Urothelium cell line (cell line): Measurements from ENCODE around the gene RPL23.

ENCODE experiments used
- DNase-seq: peaks from one replicate; pipeline ENCODE4 v3.0.0; 2011; ENCODE audit warnings: low spot score, mixed read lengths
- FAIRE-seq: peaks from 2 replicates; lab custom pipeline; 2011; peaks lifted over from hg19 to GRCh38; lab: Jason Lieb, UNC

Gene RPL23

DNA sequence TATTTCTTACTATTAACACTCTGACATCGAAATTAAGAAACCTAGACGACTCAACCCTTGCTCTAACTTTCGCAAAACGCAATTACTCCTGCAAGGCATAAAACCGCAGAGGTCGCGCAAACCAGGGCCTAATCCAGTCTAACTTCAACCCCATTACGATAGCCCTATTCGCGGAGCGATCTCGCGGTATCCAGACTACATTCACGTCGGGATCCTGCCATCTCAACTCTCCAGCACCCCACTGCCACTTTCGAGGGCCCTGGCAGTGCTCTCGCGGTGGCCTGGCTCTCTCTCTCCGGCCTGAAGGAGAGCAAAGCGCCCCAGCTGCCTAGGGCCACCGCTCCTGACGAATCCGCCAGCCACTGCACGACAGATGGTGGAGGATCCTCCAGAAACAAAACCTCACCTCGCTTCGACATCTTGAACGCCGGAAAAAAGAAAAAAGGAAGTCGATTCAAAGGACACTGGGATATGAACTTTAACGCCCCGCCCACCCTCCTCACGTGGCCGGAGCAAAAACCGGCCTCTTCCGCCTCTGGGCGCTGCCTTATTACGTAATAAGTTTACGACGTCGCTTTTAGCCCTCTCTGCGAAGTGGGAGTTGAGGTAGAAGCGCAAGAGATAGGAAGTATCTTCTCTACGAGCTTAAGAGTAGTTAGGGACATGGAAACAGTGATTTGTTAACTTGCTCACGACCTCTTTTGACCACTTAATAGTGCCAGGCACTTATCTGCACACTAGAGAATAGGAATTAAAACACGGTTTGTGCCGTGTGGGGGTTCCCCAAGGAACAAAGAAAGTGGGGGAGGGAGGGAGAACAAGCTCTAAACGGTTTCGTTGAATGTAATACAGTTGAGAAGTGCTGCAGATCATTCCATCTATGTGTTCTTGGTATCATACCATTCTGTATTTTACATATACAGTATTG, at the start of gene RPL23:
TSS of gene RPL23 (minus strand) at position 430 of the 928 bp plus-strand sequence. CDS start at position 419, 11 bp downstream.
- FAIRE-seq (no peak), DNase-seq (peak; percentile 93)

- peak; percentile 90 for FAIRE-seq
- peak; percentile 93 for DNase-seq
Measured at GRCh38 chr17:38900978-38901656, 47.6 kb upstream of the RPL23 start.

GRCh38 chr17:38899421-38899820, 45.9 kb upstream of the RPL23 start:
- no peak for DNase-seq
- FAIRE-seq, result no peak

DNA sequence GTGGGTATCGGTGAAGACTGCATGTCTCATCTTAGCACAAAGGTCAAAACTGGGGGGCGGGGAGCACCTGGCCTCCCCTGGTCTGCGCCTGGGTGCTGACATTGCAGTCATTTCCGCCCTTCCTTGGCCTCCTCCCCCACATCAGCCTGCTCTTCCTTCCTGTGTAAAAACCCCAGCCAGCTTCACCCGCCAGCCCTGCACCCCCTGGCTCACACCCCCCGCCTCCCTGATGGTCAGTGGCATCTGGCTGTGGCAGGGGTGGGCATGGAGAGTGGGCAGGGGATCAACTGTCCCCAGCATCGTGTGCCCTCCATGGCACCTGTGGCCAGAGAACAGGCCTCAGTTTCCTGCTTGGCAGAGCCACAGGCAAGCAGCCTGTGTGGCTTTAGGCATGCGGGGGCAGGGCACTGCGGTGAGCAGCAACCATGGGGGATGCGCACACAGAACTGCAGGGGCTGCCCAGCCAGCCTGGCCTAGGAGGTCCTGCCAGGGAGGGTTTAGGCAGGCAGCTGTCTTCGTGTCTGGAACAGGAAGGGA, 45.4 kb upstream of the RPL23 start:
- FAIRE-seq (peak; percentile 52), DNase-seq (no peak)

DNA sequence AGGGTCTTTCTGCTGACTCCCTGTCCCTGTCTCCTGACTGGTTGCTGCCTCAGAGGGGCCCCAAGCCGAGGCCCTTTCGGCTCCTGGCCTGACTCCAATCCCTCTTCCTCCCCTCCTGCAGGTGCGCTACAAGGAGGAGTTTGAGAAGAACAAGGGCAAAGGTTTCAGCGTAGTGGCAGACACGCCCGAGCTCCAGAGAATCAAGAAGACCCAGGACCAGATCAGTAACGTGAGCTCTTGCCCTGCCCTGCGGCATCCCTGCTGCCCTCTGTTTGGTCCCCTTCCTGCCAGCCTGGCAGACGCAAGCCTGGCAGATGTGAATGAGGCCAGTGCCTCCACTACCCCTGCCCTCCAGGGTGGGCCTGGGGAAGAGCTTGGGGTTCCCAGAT, 44.8 kb upstream of the RPL23 start:
- peak; percentile 42 for FAIRE-seq
- peak; percentile 38 for DNase-seq

- DNase-seq (no peak), FAIRE-seq (peak; percentile 5)
Measured at GRCh38 chr17:38897671-38898290, 44.3 kb upstream of the RPL23 start.

DNA sequence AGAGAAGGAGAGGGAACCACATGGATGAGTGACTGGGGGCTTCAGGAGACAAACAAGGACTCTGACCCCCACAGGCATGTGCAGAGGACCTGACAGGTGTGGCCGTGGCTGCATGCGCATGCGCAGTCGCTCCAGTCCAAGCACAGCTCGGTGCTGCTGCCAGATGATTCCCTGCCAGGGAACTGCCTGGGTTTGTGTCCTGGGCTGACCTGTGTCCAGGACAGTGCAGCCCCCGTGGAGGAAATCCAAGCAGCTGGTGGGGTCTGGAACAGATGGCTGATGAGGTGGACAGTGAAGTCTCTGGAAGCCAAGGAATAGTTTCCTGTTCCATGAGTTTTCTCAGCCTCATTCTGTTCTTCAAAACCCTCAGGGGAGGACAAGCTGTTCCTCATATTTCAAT, 43.7 kb upstream of the RPL23 start:
- no peak for FAIRE-seq

DNA sequence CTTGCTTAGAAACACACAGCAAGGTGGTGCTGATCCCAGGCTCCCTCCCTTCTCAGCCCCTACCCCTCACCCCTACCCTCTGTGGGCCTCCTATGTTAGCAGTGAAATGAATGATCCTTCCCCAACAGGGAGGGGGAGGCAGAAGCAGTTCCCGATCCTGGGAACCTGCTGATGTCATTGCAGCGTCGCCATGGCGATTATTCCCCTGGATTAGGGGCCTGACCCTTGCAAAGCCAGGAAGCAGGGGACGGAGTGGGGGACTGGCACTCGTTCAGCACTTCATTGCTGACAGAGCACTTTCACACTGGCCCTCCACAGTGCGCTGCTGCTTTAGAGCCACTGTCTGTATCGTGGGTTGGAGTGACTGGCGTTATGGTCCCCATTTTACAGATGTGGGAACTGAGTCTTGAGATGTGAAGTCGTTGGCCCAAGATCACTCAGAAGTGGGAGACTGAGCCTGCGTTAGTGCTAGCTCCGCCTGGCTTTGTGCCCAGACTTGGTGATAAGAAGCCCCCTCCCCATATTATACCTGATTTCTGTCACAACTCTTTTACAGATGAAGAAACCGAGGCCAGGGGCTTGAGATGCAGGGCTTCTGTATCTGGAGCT, 42.9 kb upstream of the RPL23 start:
- FAIRE-seq (no peak), DNase-seq (no peak)

More for the DNA sequence above, 43.7 kb upstream of the RPL23 start:
- no peak for DNase-seq

DNA sequence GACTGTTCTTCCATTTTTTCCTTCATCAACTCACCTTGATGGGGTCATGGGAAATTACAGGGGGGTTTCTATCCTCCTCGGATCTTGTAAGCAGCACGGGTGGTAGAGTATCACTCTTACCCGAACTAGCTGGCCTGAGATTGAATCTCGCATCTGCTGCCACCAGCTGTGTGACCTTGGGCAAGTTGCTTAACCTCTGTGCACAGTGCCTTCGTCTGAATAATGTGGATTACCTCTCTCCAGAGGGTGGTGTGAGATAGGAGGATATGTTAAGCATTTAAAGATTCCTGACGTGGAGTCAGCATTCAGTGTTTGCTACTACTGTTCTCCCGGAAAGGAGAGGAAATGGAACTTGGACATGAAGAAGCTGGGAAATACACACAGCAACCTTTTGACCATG, 40.8 kb upstream of the RPL23 start:
- DNase-seq (no peak), FAIRE-seq (no peak)

DNA sequence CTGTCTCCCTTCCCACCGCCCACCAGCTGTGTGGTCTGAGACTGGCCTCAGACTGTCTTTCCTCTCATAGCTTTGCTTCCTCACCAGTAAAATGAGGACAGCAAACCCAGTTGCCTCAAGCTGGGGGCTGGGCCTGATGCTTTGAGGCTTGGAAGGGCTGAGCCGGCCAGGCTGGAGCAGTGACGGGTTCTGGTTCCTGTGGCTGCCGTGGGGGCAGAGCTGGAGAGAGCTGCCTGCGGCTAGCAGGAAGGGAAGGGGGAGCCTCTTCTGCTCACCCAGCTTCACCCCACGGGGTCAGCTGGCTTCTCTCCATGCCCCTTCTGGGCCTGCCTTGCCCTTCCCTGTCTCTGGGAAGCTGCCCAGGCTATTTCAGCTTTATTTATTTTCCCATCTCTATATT, 40.1 kb upstream of the RPL23 start:
- FAIRE-seq (no peak), DNase-seq (no peak)

DNA sequence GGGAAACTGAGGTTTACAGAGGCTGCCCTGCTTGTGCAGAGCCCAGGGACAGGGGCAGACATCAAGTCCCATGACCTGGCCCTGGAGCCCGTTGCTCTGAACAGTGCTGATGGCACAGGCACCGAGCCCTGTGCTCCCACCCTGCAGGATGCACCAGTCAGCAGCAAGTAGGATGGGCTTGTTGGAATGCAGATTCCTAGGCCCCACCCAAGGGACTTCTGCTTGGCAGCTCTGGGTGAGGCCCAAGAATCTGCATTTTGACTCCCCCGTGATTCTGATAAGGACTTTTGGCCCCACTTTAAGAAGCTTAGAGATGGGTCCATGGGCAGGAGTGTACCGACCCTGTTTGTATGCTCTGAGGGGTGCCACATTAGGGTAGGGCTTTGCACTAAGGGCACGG, 39.6 kb upstream of the RPL23 start:
- DNase-seq (no peak), FAIRE-seq (no peak)

DNA sequence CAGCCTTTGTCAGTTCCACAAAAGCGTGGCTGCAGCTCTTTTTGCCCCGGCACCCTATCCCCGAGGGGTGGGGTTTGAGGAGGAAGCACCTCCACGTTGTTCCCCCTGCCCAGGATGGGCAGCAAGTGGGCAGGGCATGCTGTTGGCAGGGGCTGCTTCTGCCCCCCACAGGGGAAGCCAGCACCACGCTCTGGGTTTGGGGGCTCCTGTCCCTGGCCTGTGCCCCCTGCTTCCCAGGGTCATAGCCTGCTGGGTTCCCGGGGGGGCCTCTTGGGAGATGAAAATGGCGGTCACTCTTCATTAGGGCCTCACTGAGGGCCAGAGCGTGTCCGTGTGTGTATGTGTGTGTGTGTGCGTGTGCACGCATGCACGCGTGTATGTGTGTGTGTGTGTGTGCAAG, 39.1 kb upstream of the RPL23 start:
- DNase-seq (no peak), FAIRE-seq (peak; percentile 97)

- DNase-seq (no peak), FAIRE-seq (no peak)
Measured at GRCh38 chr17:38892083-38892482, 38.6 kb upstream of the RPL23 start.

DNA sequence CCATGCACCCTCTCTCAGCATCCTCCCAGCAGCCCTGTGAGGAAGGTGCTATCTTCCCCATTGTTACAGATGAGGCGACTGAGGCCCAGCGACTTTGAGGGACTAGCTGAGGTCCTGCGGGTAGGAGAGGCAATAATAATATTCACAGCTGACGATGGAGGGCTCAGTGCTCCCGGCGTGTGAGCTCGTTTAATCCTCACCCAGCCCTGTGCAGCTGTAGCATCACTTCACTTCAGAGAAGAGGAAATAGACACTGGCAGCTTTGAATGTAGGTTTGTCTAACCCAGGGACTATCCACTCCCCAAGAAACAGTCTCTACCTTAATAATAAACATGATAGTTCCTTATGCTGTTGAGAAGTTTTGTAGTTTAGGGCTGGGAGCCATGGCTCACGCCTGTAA, 37.9 kb upstream of the RPL23 start:
- no peak for DNase-seq
- no peak for FAIRE-seq

DNA sequence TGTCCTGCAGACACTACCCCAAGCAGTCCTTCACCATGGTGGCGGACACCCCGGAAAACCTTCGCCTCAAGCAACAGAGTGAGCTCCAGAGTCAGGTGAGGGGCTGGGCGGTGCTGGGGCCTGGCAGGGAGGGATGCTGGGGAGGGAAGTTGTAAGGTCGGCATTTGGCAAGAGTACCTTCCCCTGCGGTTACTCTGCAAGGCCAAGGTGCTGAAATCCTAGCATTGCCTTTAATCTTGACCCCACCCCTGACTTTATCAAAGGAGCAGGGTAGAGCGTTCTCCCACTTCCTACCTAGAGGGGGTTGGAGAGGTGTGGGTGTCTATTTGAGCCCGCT, 36.9 kb upstream of the RPL23 start:
- DNase-seq (no peak), FAIRE-seq (no peak)

DNA sequence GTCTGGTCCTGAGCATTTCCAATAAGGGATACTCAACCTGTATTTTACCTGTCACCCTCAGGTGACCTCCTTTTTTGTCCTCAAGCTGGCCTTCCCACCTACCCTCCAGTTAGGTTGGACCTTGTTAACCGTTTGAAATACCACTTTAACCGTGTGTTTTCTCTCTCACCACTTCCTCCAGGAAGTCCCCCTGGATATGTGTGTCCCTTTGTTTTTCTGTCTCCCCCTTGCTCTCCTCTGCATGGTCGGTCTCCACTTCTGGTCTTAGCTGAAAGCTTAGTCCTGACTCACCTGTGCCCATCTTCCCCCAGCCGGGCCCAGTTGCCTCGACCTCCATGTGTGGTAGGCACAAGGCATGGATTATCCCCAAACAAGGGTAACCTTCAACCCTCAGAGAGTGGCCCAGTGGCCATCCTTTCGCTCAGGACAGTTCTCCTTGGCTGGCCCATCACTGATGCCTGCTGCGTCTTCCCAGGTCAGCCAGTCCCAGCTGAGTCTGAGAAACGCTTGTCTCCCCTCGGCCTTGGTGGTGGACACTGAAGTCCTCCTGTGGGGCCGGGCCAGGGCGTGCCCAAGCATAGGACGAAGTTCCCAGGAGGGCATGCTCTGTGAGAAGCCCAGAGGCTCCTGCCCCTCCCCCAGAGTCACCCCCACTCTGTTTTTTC, 36.4 kb upstream of the RPL23 start:
- FAIRE-seq (no peak), DNase-seq (no peak)

- no peak for FAIRE-seq
Measured at GRCh38 chr17:38888842-38889241, 35.3 kb upstream of the RPL23 start.

GRCh38 chr17:38886643-38887010, 33.1 kb upstream of the RPL23 start:
- no peak for DNase-seq
- FAIRE-seq, result no peak

More at GRCh38 chr17:38888842-38889241, 35.3 kb upstream of the RPL23 start:
- DNase-seq, result no peak

DNA sequence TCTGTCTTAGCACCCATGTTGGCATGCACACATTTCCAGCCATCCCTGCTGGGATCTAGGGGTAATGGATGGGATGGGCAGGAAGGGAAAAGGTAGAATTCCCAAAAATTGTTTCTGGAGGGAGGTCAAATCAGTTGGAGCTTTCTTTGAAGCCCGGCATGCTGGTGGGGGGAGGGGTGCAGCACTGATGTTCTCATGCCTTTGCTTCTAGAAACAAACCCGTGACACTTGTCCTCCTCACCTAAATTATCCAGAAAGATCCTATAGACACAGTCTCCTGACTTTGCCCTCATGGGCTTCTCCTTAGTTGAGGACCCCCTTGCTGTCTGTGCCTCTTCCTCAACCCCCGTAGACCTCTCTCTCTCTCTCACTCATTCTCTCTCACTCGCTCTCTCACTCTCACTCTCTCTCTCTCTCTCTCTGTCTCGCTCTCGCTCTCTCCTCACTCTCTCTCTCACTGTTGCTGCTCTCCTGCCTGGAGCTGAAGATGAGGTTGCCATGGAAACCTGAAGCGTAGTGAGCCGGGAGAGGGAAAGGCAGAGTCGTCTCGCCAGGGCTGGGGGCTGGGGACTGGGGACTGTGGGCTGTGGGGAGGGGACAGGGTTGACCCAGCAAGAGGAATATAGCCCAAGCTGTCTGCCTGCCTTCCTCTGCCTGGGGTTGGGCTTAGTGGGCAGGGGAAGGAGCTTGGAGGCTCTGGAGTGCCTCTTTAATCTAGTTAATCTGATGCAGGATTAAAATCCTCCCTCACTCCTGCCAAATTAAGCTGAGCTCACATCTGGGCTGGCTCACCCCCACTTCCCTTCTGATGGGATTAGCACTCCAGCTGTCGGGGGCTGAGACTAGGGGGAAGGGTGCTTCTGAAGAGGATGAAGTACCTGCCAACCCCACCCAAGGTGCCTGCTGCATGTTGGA, 32.5 kb upstream of the RPL23 start:
- DNase-seq (no peak), FAIRE-seq (no peak)
